Measurements from ENCODE around the gene MYOG. TPM values are rescaled to one million over a fixed set of nuclear protein-coding genes. Genes with fewer than 3 reads are reported as not detected.

MYOG gene
- not detected for total RNA-seq

GRCh38 chr1:203085528-203086406 lies at the start of gene MYOG:
Gene MYOG, minus strand, starts transcription at chr1:203086012. Its CDS starts 51 bp downstream, at chr1:203085961.

GRCh38 chr1:203127666-203128430 lies 42.0 kb upstream of the MYOG start, which contains the start of gene ADORA1:
Gene ADORA1, plus strand, starts transcription at chr1:203127726. Its CDS starts 1,116 bp downstream, at chr1:203128842.

Other genes starting within 250 kb of the MYOG start
- gene RABIF, start 196.9 kb downstream of the MYOG start, total RNA-seq: 15.3 TPM
- gene KLHL12, start 158.8 kb downstream of the MYOG start, total RNA-seq: 35.1 TPM
- 39.1 TPM for gene ADIPOR1, start 127.7 kb downstream of the MYOG start, total RNA-seq
- 25.7 TPM for gene CYB5R1, start 118.8 kb downstream of the MYOG start, total RNA-seq
- gene TMEM183A, start 78.6 kb downstream of the MYOG start, total RNA-seq: 115 TPM
- gene PPFIA4, start 59.5 kb downstream of the MYOG start, total RNA-seq: 44.1 TPM
- 21.9 TPM for gene ADORA1, start 41.7 kb upstream of the MYOG start, total RNA-seq
- gene MYBPH, start 89.8 kb upstream of the MYOG start, total RNA-seq: not detected
- 0.63 TPM for gene CHI3L1, start 100.7 kb upstream of the MYOG start, total RNA-seq
- not detected for gene CHIT1, start 143.7 kb upstream of the MYOG start, total RNA-seq
- gene BTG2, start 219.5 kb upstream of the MYOG start, total RNA-seq: 8.5 TPM

Measured in parietal lobe (tissue), 1 donor.